Parathyroid adenoma (tissue), 2 donors: ENCODE measurements around the gene CELSR1.
A peak's percentile ranks its signal among the peaks of the same experiment; 100 is the strongest.

ENCODE experiments used
- H2AFZ ChIP-seq: fragments of 300-600 bp; sonication (generic); one replicate; pipeline ENCODE4 v1.7.0; 2017; ENCODE audit warnings: antibody characterized with exemption, mild to moderate bottlenecking
- H3K27ac ChIP-seq: fragments of 300-600 bp; sonication (generic); one replicate; pipeline ENCODE4 v1.7.0; 2017
- H3K27me3 ChIP-seq: fragments of 300-600 bp; sonication (generic); one replicate; pipeline ENCODE4 v1.7.0; 2017; ENCODE audit warnings: low read length; ENCODE audit not compliant: control insufficient read depth, insufficient read depth
- H3K36me3 ChIP-seq: fragments of 300-600 bp; sonication (generic); one replicate; pipeline ENCODE4 v1.7.0; 2017; ENCODE audit warnings: low read length; ENCODE audit not compliant: control insufficient read depth, insufficient read depth
- H3K4me1 ChIP-seq: fragments of 300-600 bp; sonication (generic); one replicate; pipeline ENCODE4 v1.7.0; 2017; ENCODE audit warnings: control low read depth
- H3K4me2 ChIP-seq: fragments of 300-600 bp; sonication (generic); one replicate; pipeline ENCODE4 v1.7.0; 2017; ENCODE audit warnings: low read length
- H3K4me3 ChIP-seq: fragments of 300-600 bp; sonication (generic); one replicate; pipeline ENCODE4 v1.7.0; 2017; ENCODE audit warnings: low read depth, low read length
- H3K79me2 ChIP-seq: fragments of 300-600 bp; sonication (generic); one replicate; pipeline ENCODE4 v1.7.0; 2017; ENCODE audit warnings: control low read depth
- H3K9ac ChIP-seq: fragments of 300-600 bp; sonication (generic); one replicate; pipeline ENCODE4 v1.7.0; 2017; ENCODE audit warnings: mild to moderate bottlenecking
- H3K9me3 ChIP-seq: fragments of 300-600 bp; sonication (generic); one replicate; pipeline ENCODE4 v1.7.0; 2017; ENCODE audit warnings: low read length; ENCODE audit not compliant: control insufficient read depth
- TF ChIP-seq, protein P1 (sequence below): fragments of 300-600 bp; sonication (generic); IDR thresholded peaks from one replicate; pipeline ENCODE4 v1.7.0; 2017; ENCODE audit warnings: antibody characterized with exemption, mild to moderate bottlenecking
- donor health status: primary hyperparathyroidism.

CELSR1 gene

DNA sequence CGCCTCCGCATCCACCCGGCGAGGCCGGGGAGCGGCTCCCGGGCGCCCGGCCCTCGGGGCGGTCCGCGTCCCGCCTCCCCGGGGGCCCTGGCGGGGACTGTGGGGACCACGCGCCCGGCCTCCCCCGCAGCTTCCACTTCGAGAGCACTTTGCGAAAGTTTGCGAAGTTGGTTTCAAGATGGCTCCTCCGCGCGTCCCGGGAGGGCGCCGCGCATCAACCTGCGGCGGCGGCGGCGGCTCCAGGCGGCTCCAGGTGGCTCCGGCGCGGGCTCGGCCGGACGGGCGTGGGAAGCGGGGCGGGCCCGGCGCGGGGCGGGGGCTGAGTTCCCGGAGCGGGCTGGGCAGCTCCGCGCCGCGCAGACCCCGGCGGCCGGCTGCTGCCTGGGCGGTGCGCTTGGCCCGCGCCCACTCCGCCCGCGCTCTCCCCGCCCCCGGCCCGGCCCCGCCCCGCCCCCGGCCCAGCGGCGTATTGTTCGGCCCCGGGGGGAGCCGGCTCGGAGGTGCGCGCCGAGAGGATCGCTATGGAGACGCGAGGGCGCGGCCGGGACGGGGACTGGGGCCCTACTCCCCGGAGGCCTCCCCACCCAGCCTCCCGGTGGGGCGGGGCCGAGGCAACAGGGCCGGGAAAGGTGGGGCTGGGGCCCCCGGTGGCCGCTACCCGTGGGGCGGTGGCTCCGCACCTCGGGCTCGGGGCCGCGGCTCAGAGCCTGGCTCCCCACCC lies at the start of gene CELSR1:
CELSR1 (minus strand) TSS at position 396 of the 721 bp plus-strand sequence. CDS start 450 bp downstream, outside the sequence.
- no peaks in the 10 kb centered on the region for H3K79me2 ChIP-seq
- H2AFZ ChIP-seq: no peak within 1 kb of the TSS
- TF ChIP-seq, protein P1, sequence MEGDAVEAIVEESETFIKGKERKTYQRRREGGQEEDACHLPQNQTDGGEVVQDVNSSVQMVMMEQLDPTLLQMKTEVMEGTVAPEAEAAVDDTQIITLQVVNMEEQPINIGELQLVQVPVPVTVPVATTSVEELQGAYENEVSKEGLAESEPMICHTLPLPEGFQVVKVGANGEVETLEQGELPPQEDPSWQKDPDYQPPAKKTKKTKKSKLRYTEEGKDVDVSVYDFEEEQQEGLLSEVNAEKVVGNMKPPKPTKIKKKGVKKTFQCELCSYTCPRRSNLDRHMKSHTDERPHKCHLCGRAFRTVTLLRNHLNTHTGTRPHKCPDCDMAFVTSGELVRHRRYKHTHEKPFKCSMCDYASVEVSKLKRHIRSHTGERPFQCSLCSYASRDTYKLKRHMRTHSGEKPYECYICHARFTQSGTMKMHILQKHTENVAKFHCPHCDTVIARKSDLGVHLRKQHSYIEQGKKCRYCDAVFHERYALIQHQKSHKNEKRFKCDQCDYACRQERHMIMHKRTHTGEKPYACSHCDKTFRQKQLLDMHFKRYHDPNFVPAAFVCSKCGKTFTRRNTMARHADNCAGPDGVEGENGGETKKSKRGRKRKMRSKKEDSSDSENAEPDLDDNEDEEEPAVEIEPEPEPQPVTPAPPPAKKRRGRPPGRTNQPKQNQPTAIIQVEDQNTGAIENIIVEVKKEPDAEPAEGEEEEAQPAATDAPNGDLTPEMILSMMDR: no peak
- no peaks in the 10 kb centered on the region for H3K27me3 ChIP-seq
- peak within 1 kb of the TSS; percentile 49 for H3K4me2 ChIP-seq
- H3K4me3 ChIP-seq: no peak within 1 kb of the TSS
- no peaks in the 10 kb centered on the region for H3K36me3 ChIP-seq
- no peak within 1 kb of the TSS for H3K27ac ChIP-seq
- H3K4me1 ChIP-seq: no peaks in the 10 kb centered on the region
- no peaks in the 10 kb centered on the region for H3K9me3 ChIP-seq
- no peak within 1 kb of the TSS for H3K9ac ChIP-seq

- H3K9me3 ChIP-seq: no peaks in the 10 kb centered on the region
- TF ChIP-seq, protein P1: no peak
- H3K9ac ChIP-seq: no peak overlapping the region
- no peak overlapping the region for H3K27ac ChIP-seq
- no peaks in the 10 kb centered on the region for H3K36me3 ChIP-seq
- no peaks in the 10 kb centered on the region for H3K27me3 ChIP-seq
- no peak overlapping the region for H3K4me2 ChIP-seq
- no peaks in the 10 kb centered on the region for H3K4me1 ChIP-seq
- no peak overlapping the region for H2AFZ ChIP-seq
- H3K4me3 ChIP-seq: no peak overlapping the region
- no peaks in the 10 kb centered on the region for H3K79me2 ChIP-seq
Observed at GRCh38 chr22:46587061-46587460, 49.6 kb upstream of the CELSR1 start.

DNA sequence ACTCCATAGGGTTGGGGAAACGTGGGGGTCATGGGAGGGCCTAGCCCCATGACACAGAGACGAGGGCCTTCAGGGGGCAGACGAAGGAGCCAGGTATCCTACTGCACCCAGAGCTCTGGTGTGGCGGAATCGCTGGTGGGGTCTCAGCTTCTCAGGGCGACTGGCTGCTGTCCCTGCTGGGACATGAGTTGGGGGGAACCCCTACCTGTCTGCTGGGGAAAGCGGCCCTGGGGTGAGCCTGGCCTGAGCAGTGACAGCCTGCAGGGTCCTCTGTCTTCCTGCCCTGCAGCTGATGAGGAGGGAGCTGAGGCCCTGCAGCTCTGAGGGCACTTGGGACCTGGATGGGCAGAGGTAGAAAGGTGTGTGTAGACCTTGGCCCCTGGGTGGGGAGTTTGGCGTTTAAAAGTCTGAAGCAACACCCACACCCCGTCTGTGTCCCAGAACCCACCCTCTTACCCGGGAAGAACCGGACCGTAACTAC lies 49.2 kb upstream of the CELSR1 start:
- Histone ChIP-seq H3K27ac (no peak overlapping the region), H3K4me2 (no peak overlapping the region), H3K4me3 (no peak overlapping the region), H3K9me3 (no peaks in the 10 kb centered on the region), H3K27me3 (no peaks in the 10 kb centered on the region), H3K9ac (no peak overlapping the region), H2AFZ (no peak overlapping the region), H3K4me1 (no peaks in the 10 kb centered on the region), H3K36me3 (no peaks in the 10 kb centered on the region), H3K79me2 (no peaks in the 10 kb centered on the region)
- TF ChIP-seq, protein P1: no peak

- H3K27ac ChIP-seq: no peak overlapping the region
- TF ChIP-seq, protein P1: no peak
- H3K4me1 ChIP-seq: no peaks in the 10 kb centered on the region
Observed at GRCh38 chr22:46586123-46586519, 48.7 kb upstream of the CELSR1 start.

More at GRCh38 chr22:46586123-46586519, 48.7 kb upstream of the CELSR1 start:
- Histone ChIP-seq H3K36me3 (no peaks in the 10 kb centered on the region), H3K4me3 (no peak overlapping the region), H3K79me2 (peaks cover 2% of the 10 kb centered on the region), H3K9ac (no peak overlapping the region), H3K27me3 (no peaks in the 10 kb centered on the region), H2AFZ (no peak overlapping the region), H3K4me2 (no peak overlapping the region), H3K9me3 (no peaks in the 10 kb centered on the region)
